GM10266 (cell line): ENCODE measurements around the gene CD48.

Experiments used
- DNase-seq: peaks from one replicate; pipeline ENCODE4 v3.0.0; 2012; ENCODE audit errors: extremely low spot score
- CTCF ChIP-seq: IDR thresholded peaks from 2 replicates; pipeline ENCODE4 v1.5.1; 2012; ENCODE audit warnings: mild to moderate bottlenecking, low read depth; ENCODE audit not compliant: control insufficient read depth, insufficient read depth; ENCODE audit errors: missing control alignments

The CD48 gene

DNA sequence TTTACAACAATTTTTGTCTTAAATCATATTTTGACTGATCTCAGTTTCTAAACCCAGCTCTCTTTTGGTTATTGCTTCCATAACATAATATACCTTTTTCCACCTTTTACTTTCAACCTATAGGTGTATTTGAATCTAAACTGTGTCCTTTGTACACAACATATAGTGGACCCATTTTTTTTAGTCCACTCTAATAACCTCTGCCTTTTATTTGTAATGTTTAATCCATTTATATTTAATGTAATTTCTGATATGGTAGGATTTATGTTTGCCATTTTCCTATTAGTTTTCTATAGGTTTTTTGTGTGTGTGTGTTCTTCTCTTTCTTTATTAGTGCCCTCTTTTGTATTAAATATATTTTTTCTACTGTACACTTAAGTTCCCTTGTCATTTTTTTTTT is 42.3 kb downstream of the CD48 start:
- TF ChIP-seq CTCF = no peak
- DNase-seq = no peak

GRCh38 chr1:160667896-160668295 is 43.7 kb downstream of the CD48 start:
- DNase-seq = no peak
- TF ChIP-seq CTCF = no peak

DNA sequence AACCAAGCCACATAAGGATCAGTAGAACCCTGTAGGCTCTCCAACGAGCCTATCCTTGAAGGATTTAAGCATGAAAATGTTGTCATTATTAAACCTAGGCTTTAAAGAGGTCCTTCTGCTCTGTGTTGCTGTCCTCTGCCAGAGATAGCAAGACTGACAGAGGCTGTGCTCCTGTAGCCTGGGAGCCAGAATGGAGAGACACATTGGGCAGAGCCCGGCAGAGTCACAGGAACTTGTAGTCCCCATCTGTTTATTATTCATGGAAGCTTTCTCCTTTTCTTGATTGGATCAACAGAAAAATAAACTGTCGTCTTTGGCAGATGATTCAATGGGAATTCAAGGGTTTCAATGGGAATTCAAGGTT is 45.6 kb downstream of the CD48 start:
- TF ChIP-seq CTCF = no peak
- no peak for DNase-seq

DNA sequence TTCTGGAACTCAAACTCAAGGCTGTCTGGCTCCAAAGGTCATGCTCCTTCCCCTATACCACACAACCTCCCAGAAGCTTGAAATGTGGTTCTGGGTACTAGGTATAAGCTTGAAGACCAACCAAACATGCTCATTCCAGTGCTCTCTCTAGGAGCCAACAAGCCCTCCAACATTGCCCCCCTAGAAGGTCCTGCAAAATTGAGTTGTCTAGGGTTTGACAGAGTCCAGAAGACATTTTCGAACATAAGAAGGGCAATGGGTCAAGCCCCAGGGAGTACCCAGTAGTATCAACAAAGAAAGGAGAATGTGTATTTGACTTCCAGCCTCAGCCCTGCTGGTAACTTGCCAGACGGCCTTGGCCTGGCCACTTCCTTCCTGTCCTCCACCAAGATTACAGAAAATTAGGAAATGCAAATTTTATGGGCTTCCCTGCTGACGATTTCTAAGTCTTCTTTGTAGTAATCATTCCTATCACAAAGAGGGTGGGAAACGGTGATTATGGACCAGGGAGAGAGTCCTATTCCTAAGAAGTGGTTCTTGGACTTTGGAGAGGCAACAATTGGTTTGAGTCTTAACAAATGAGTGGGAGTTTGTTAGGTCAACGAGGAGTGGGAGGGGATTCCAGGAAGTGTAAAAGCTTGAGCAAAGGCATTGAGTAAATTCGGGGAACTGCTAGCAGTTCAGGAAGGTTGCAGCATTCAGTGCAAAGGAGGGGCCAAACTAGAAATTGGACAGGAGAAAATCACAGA is 46.1 kb downstream of the CD48 start:
- TF ChIP-seq CTCF = no peak
- no peak for DNase-seq

DNA sequence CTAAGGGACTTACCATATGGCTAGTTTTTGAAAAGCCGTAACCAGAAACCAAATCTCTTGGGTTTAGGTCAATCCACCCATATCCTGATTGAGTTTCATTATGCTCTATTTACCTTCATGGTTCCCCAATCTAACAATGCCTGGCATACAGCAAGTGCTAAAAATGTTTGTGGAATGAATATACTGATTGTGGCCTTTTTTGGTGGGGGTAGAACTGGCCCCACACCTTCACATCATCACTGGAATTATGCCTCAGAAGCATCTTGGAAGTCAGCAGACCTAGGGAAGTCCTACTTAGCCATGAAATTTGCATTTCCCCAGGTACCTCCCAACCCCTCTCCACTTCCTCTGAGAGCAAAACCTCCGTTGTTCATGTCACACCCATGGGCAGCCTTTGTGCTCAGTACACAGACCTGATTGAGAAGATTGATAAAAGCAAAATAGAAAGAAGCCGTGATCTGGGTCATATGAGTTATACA is 47.0 kb downstream of the CD48 start:
- TF ChIP-seq CTCF = no peak
- no peak for DNase-seq

DNA sequence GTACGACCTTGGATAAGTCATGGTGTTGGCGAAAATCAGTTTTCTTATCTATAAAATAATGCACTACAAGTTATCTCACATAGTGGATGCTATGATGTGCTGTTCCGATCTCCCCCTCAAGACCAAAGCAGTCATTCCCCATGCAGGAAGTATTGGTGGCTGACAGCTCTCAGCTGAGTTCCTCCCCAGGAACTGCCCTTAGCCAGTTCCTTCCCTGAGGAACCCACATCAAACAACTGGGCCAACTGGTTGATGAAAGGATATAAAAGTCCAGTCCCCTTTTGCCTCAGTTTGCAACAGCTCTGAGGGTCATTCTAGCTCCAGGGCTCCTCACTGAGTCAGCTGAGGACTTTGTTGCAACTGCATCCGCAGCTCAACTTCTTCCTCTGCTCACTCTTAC is 48.7 kb downstream of the CD48 start:
- DNase-seq = no peak

More for the DNA sequence above, 48.7 kb downstream of the CD48 start:
- TF ChIP-seq CTCF = no peak
